ENCODE results near the gene ACMSD. TPM values are rescaled to one million over a fixed set of nuclear protein-coding genes. Genes with fewer than 3 reads are reported as not detected.
"Not testable (repeated sequence)": the region's sequence is repeated elsewhere in the genome, so short reads cannot be mapped to it uniquely, and the experiment has no call there.

Gene ACMSD
- polyA plus RNA-seq (ENCODE audit: insufficient read length in 4 of 4): 10 to 100 TPM in 3 of 4 donors, 1 to 10 TPM in 1; 1.1 to 40.9 (median 31.7) TPM

DNA sequence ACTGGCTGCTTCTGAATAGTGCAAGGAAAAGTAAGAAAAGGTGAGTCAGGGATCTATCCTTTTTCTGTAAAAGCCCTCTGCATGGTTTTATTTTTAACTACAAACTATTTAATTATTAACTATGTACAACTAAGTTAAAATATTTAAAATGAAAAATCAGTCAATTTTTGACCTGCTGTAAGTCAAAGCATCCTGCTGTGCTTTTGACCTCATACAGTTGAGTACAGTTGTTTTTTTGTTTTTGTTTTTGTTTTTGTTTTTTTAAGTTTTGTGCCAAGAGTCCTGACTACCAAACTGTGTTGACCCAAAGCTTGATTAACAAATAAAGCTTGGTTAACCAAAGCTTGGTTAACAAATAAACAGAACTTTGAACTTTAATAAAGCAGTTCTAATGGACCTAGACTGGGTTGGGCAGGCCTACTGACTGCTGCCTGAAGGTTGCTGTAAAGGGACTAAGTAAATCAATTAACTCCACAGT is at the start of gene ACMSD:
Gene ACMSD, plus strand, starts transcription at position 474 of the 478 bp plus-strand sequence. CDS start 67 bp downstream, outside the sequence.
- no peak for DNase-seq (ENCODE audit: low read depth in 4 of 4, low spot score in 3 of 4)

DNA sequence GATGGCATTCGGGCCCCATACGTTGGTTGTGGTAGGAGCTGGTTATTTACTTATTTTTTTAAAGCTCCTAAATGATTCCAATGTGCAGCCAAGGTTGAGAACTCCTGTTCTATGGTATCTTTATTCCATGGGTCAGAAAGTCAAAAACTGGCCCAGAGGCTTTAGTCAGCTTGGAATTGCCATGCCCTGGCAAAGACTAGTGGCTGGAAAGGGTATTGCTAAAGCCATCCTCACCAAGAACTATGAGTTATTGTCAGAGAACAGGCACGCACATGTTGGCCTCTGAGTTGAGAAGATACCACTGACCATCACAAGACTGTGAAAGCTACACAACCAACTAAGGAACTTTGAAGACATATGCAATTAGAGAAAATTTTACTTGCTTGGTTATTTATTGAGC is 47.9 kb upstream of the ACMSD start:
- DNase-seq (ENCODE audit: low read depth in 4 of 4, low spot score in 3 of 4): no peak

GRCh38 chr2:134791616-134792015 is 46.8 kb upstream of the ACMSD start:
- DNase-seq (ENCODE audit: low read depth in 4 of 4, low spot score in 3 of 4): no peak

DNA sequence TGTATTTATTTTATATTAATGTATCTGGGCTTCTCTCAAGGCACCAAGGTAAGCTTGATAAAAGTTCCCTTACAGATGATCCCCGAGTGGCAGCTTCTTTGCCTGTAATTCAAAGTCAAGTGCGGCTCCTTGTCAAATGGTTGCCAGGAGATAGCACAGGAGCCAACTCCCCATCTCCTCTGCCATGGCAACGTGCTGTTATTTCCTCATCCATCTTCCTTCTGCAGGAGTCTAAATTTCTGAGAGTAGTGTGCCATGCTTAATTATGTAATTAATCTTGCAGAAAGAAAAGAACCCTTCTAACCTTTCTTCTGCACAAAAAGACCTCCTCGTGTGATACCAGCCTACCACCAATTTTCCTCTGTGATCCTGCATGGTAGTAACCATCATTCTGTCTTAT is 46.2 kb upstream of the ACMSD start:
- no peak for DNase-seq (ENCODE audit: low read depth in 4 of 4, low spot score in 3 of 4)

DNA sequence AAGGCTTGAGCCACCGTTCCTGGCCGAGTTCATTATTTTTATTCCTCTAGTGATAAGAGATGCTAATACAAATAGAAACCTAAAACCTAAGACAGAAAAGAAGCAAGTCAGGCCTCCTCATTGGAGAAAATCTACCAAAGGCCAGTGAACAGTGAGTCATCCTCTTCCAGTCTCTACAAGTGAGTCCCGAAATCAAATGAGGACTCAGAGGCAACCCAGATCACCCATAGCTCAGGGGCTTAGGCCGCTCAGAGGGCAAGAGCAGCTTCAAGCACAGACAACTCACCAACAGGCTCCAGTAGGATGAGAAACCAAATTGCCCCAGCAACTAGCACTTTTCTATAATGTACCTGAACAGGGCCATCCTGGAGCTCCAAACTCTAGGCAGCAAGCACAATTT is 42.7 kb upstream of the ACMSD start:
- DNase-seq (ENCODE audit: low read depth in 4 of 4, low spot score in 3 of 4): no peak

DNA sequence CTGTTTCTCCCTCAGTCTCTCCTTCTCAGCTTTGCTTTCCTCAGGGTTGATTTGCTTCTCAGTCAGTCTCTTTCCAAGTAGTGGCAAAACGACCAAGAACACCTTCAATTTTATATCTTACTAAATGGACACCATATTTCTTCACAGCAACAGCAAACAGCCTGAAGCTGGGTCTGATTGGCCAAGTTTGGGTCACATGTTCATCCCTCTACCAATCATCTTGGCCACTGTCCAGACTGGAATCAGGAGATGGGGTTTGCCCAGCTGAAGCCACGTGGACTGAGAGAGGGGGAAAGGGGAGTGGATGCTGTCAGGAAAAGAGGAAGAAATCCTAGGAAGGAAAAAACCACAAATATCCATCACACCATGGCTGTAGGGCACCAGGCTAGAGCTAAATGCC is 42.0 kb upstream of the ACMSD start:
- DNase-seq (ENCODE audit: low read depth in 4 of 4, low spot score in 3 of 4): no peak

GRCh38 chr2:134799936-134800335 is 38.5 kb upstream of the ACMSD start:
- no peak for DNase-seq (ENCODE audit: low read depth in 4 of 4, low spot score in 3 of 4)

GRCh38 chr2:134800341-134800740 is 38.1 kb upstream of the ACMSD start:
- no peak for DNase-seq (ENCODE audit: low read depth in 4 of 4, low spot score in 3 of 4)

GRCh38 chr2:134803609-134804405 is 34.6 kb upstream of the ACMSD start:
- not testable (repeated sequence) for DNase-seq (ENCODE audit: low read depth in 4 of 4, low spot score in 3 of 4)

- DNase-seq (ENCODE audit: low read depth in 4 of 4, low spot score in 3 of 4): no peak
Measured at GRCh38 chr2:134815741-134816140, 22.7 kb upstream of the ACMSD start.

DNA sequence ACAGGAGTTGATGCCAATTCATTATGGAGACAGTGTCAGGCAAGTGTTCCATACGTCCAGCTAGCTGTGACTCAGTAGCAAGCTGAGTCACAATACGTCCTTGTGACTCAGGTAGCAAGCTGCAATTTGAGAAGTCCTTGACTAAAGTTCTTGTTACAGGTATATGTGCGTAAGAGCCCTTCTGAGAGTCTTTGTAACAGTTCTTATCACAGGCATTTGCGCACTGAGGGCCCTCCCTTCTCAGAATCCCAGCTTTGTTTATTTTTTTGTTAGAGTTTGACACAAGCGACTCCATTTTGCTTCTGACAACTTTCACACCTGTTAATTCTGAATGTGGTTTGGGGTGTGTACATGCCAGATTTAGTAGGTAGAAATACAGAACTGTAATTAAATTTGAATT is 20.1 kb upstream of the ACMSD start:
- no peak for DNase-seq (ENCODE audit: low read depth in 4 of 4, low spot score in 3 of 4)

GRCh38 chr2:134819334-134819733 is 19.1 kb upstream of the ACMSD start:
- DNase-seq (ENCODE audit: low read depth in 4 of 4, low spot score in 3 of 4): no peak

DNA sequence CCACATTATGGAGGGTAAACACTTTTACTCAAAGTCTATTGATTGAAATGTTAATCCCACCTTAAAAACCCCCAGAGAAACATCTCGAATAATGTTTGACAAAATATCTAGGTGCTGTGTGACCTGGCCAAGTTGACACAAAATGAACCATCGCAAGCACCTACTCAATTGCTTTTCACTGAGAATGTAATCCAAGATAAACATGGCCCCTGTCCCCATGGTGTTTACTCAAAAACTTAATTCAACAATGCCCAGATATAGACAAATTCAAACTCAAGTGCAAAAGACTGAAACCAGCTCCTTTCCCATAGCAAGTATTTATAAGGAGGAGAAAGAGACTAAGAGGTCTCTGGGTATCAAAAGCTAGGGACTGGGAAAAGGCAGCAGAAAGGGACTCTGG is 15.0 kb upstream of the ACMSD start:
- no peak for DNase-seq (ENCODE audit: low read depth in 4 of 4, low spot score in 3 of 4)

DNA sequence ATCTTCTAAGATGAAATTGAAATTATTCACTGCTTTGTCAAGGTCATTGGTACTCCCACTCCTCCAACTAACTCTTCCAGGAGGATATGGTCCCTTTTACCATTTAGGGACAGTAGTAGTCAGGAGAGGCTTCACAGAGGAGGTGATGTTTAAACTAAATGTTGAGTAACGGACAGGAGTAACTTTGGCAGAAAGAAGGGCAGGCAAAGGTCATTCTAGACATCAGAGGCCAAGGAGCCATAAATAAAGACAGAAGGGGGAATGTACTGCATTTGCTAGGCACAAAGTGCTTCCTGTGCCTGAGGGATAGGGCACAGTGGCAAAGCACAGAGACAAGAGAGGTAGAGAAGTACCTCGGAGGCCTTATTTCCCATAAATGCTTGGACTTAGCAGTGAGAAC is 14.6 kb upstream of the ACMSD start:
- DNase-seq (ENCODE audit: low read depth in 4 of 4, low spot score in 3 of 4): no peak

DNA sequence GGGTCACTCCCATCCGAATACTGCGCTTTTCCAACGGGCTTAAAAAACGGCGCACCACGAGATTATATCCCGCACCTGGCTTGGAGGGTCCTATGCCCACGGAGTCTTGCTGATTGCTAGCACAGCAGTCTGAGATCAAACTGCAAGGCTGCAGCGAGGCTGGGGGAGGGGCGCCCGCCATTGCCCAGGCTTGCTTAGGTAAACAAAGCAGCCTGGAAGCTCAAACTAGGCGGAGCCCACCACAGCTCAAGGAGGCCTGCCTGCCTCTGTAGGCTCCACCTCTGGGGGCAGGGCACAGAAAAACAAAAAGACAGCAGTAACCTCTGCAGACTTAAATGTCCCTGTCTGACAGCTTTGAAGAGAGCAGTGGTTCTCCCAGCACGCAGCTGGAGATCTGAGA is 12.7 kb upstream of the ACMSD start:
- DNase-seq (ENCODE audit: low read depth in 4 of 4, low spot score in 3 of 4): not testable (repeated sequence)

DNA sequence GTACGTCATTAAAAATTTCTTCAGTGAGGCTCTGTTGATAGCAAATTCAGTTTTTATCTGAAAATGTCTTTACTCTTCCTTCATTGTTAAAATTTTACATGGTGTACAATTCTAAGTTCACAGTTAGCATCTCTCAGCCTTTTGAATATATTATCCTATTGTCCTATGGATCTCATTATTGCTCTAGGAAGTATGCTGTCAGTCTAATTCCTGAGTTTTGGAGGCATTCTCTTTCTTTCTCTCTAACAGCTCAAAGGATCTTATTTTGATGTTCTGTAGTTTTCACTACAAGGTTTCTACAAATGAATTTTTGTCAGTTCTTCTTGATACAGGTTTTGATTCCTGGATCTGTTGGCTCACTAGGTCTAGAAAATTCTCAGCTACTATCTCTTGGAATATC is 2.9 kb upstream of the ACMSD start:
- no peak for DNase-seq (ENCODE audit: low read depth in 4 of 4, low spot score in 3 of 4)

DNA sequence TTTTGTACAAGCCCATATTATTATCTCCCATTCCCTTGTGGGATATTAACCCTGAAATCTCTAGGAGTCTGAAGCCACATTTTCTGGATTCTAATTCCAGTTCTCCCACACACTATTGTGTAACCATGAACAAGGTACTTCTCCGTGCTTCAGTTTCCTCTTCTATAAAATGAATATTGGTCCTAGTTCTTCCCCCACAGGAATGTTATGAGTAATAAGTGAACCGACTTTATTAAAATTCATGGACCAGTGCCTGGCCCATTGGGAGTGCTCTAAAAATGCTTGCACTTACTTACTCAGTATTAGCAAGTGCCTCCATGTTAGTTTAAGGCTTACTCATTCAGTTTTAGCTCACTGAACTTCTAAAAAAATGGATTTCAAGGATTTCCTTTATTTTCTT is 1.4 kb upstream of the ACMSD start:
- no peak for DNase-seq (ENCODE audit: low read depth in 4 of 4, low spot score in 3 of 4)

DNA sequence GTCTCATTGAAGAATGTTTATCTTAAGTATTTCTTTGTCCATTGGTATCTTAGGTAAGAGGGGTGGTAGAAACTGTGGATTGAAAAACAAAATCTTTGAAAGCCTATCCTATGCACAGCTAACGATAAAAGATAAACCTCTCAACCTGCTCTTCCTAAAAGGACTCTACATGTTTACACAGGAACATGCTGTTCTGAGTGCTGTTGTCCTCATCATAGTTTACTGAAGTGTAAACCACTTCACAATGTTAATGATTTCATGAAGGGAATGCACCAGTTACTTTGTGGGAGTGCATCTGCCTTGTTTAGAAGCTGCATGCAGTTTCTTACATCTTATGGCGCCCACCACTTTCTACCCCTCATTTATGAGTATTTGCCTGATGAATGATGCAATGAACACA is 1.2 kb downstream of the ACMSD start:
- no peak for DNase-seq (ENCODE audit: low read depth in 4 of 4, low spot score in 3 of 4)

DNA sequence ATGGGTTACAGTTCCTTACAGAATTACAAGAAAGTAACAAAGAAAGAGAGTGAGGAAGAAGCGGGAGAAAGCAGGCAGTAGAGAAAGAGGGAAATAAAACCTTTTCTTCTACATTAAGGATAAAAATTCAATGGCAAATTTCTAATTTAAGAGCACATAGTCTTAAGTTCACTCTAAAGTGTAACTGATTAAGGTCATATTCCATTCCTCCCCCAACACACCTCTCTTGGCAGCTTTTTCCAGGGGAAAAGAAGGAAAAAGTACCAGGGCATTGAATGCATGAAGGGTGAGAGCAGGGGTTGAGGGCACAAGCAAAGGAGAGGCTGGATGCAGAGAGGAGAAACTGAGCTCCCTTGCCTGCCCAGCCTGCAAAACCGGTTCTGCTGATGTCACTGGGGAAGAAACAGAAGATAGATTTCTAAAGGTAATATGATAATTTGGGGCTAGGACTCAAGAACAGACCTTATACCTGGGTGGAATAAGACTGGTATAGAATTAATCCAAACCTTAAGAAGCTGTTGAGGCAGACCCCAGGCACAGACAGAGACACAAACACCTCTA is 4.6 kb downstream of the ACMSD start:
- DNase-seq (ENCODE audit: low read depth in 4 of 4, low spot score in 3 of 4): no peak

DNA sequence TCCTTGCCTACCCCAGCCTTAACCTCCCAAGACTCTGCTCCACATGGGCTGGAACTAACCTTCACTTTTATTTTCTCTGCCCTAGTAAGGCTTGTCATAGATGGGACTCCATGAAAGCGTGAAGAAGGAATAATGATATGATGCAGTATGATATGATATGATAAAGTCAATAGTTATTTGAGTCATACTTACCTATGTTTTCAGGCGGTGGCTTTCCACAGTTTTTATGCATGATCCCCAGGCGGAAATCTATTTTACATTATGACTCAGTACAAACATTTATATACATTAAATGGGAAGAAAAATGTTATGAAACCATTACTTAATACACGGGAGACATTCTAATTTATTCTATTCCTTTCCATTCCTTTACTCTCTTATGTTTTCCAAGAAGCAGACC is 5.6 kb downstream of the ACMSD start:
- no peak for DNase-seq (ENCODE audit: low read depth in 4 of 4, low spot score in 3 of 4)

DNA sequence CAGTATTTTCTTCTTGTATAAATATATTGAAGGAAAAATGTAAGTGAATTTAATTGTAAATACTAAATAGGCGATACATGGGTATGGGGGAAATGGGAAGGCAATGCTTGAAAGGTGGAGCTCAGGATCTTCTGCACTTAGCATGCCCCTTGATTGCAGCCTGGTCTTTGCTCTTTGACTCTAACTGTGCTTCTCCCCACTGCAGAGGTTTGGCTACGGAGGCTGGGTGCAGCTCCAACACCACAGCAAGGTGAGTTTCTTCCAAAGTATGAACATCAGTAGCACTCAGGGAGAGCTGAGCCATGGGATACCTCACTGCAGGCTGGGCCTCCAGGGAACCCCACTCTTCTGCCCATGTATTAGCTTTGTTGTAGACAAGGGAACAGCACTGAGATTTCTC is 6.6 kb downstream of the ACMSD start:
- DNase-seq (ENCODE audit: low read depth in 4 of 4, low spot score in 3 of 4): no peak

GRCh38 chr2:134845719-134846118 is 7.3 kb downstream of the ACMSD start:
- no peak for DNase-seq (ENCODE audit: low read depth in 4 of 4, low spot score in 3 of 4)
